SK-MEL-5 (cell line): ENCODE results near the gene CCBE1. TPM values are rescaled to one million over a fixed set of nuclear protein-coding genes. Genes with fewer than 3 reads are reported as not detected.

Experiments
- DNase-seq: peaks from one replicate; pipeline ENCODE4 v3.0.0-alpha.2; 2016; ENCODE audit warnings: low read depth, low spot score
- in situ Hi-C: cut with HindIII; loops from 2 replicates; pipeline ENCODE4 v1.10.0; 2016; ENCODE audit warnings: low sequenced_read_pairs, high pct_unique_total_duplicates, low pct_unique_long_range_greater_than_20kb
- total RNA-seq: library from RNA; depleted of rRNA; stranded (reverse); fragments of >200 nt; shearing (Covaris generic); gene quantifications from 2 replicates; pipeline ENCODE4 v1.2.3, GENCODE V29; 2014

The CCBE1 gene
- total RNA-seq, 1 experiment from 2014 or later, result 0.29 TPM

- in situ Hi-C loops, result no loop called here
- no peak for DNase-seq
These were observed 259.2 kb downstream of the CCBE1 start for GRCh38 chr18:59437851-59438569.

- in situ Hi-C loops, result no loop called here
- DNase-seq, result no peak
These were observed 264.2 kb downstream of the CCBE1 start for GRCh38 chr18:59432803-59433597.

- DNase-seq, result no peak
- in situ Hi-C loops, result no loop called here
These were observed 266.1 kb downstream of the CCBE1 start for GRCh38 chr18:59431131-59431530.

- no peak for DNase-seq
- in situ Hi-C loops, result no loop called here
These were observed 267.6 kb downstream of the CCBE1 start for GRCh38 chr18:59429608-59430007.

- DNase-seq, result no peak
- in situ Hi-C loops, result no loop called here
These were observed 269.2 kb downstream of the CCBE1 start for GRCh38 chr18:59428018-59428417.

- no peak for DNase-seq
- in situ Hi-C loops, result no loop called here
These were observed 270.4 kb downstream of the CCBE1 start for GRCh38 chr18:59426855-59427254.

GRCh38 chr18:59423259-59423658 lies 274.0 kb downstream of the CCBE1 start:
- DNase-seq, result no peak
- in situ Hi-C loops, result no loop called here

- no peak for DNase-seq
- in situ Hi-C loops, result no loop called here
These were observed 277.0 kb downstream of the CCBE1 start for GRCh38 chr18:59420244-59420643.

GRCh38 chr18:59419386-59419785 lies 277.8 kb downstream of the CCBE1 start:
- DNase-seq, result no peak
- in situ Hi-C loops, result no loop called here

GRCh38 chr18:59416818-59417217 lies 280.4 kb downstream of the CCBE1 start:
- in situ Hi-C loops, result no loop called here
- DNase-seq, result no peak

GRCh38 chr18:59414111-59414653 lies 283.0 kb downstream of the CCBE1 start:
- in situ Hi-C loops, result no loop called here
- no peak for DNase-seq

- in situ Hi-C loops, result no loop called here
These were observed 294.7 kb downstream of the CCBE1 start for GRCh38 chr18:59402432-59403090.

GRCh38 chr18:59400407-59400806 lies 296.8 kb downstream of the CCBE1 start:
- DNase-seq, result no peak
- in situ Hi-C loops, result no loop called here

More at GRCh38 chr18:59402432-59403090, 294.7 kb downstream of the CCBE1 start:
- peak; percentile 83 for DNase-seq

- DNase-seq, result no peak
- in situ Hi-C loops, result no loop called here
These were observed 301.7 kb downstream of the CCBE1 start for GRCh38 chr18:59395226-59396175.

- no peak for DNase-seq
- in situ Hi-C loops, result no loop called here
These were observed 303.8 kb downstream of the CCBE1 start for GRCh38 chr18:59393381-59393780.

- no peak for DNase-seq
- in situ Hi-C loops, result no loop called here
These were observed 308.4 kb downstream of the CCBE1 start for GRCh38 chr18:59388817-59389216.
